Gastrocnemius medialis (tissue), 4 donors: ENCODE results near the gene PLEKHG4B.

Experiments
- CTCF ChIP-seq, 5 experiments: fragments of 450-650 bp in 3 of 5; fragments of 200-600 bp in 2 of 5; sonication (generic) in 2 of 5; IDR thresholded peaks in 4 of 5; conservative IDR thresholded peaks in 1 of 5; 1 replicate in 4 of 5; 2 replicates in 1 of 5; pipeline ENCODE4 v1.5.1; 2016 to 2019; ENCODE audit warnings: antibody characterized with exemption in 5 of 5, mild to moderate bottlenecking in 3 of 5, moderate library complexity in 3 of 5
- POLR2A ChIP-seq, 2 donors: fragments of 450-650 bp; IDR thresholded peaks; one replicate each; pipeline ENCODE4 v1.6.1; 2017; ENCODE audit warnings: antibody characterized with exemption in 2 of 2, mild to moderate bottlenecking in 2 of 2, moderate library complexity in 2 of 2

DNA sequence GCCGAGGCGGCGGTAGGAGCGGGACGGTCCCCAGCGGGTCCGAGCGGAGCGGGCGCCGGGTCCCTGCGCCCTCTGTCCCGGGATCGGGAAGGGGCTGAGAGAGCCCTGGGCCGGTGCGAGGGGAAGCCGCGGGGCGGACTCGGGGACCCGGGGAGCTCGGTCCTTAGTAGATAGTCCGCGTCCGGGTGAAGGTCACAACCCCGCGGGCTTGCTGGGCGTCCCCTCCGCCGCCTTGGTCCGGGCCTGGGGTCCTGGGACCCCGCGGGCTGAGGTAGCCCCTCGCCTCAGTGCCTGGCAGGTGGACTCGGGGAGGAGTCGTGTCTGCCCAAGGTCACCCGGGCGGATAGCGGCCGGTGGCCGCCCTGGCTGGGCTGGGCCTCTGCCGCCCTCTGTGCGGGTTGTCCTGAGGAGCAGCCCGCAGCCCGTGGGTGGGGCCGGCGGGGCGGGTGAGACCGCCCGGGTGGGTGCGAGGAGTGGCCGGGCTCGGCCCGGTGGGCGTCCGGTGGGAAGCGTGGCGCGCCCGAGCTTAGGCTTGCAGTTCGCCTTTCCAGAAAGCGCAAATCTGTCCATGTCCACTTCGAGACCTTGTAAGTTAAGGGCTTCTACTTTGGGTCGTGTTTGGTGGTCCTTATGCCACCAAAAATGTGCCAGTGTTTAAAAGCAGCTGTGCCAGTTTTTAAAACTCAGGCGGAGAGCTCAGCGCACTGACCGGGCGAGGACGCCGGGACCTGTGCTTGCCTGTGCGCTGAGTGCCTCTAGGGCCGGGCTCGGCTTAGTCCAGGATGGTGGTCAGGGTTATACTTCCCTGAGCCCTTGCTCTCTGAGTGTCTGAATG is 126.7 kb downstream of the PLEKHG4B start:
- TF ChIP-seq CTCF (IDR thresholded peaks at IDR 0.05 in 4 of 5, conservative IDR thresholded peaks at IDR 0.05 in 1 of 5) (no peak), POLR2A (IDR thresholded peaks at IDR 0.05) (no peak)
